Fibroblast of skin of right quadriceps (primary cell): ENCODE results near the gene PIK3CD.
"Not testable (repeated sequence)": the region's sequence is repeated elsewhere in the genome, so short reads cannot be mapped to it uniquely, and the experiment has no call there.

Experiments used
- DNase-seq: peaks from one replicate; pipeline ENCODE4 v3.0.0-alpha.2; 2013

PIK3CD gene

DNA sequence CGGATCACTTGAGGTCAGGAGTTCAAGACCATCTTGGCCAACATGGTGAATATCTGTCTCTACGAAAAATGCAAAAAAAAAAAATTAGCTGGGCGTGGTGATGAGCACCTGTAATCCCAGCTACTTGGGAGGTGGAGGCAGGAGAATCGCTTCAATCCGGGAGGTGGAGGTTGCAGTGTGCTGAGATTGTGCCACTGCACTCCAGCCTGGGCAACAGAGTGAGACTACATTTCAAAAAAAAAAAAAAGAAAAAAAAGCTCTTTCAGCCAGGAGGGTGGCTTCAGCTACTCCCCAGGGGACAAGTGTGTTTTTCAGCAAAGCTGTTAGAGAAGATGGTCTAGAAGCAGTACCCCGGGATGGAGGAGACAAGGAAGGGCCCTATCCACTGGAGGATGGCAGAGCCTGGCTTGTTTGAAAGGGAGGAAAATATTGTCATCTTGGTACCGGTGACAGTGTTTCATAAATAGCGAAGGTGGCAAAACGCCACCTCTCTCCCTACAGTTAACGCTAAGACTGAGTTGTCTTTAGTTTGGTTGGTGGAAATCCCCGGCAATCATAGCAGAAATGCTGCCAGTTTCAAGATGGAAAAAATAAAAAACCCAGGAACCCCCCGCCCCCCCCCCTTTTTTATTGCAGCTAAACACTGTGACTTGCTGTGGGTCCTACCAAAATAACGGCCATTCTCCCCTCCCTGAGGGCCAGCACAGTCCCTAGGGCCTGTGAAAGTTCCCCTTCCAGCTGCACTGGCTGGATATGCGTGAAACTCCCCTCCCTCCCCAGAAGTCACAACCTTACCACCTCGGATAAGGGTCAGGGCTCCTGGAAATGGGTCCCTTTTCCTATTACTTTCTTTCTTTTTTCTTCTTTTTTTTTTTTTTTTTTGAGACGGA, 3.5 kb downstream of the PIK3CD start:
- no peak for DNase-seq

DNA sequence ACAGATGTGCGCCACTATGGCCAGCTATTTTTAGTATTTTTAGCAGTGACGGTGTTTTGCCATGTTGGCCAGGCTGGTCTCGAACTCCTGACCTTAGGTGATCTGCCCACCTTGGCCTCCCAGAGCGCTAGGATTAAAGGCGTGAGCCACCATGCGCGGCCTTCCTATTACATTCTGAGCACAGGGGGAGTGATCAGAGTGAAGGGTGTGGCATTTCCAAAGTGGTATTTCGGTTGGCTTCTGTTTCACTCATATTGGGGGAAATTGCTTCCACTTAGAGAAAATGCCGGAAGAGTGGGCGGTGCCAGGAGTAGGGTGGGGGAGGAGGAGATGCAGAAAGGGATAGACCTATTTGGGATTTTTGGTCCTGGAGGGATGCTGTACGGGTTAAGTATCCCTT, 4.3 kb downstream of the PIK3CD start:
- DNase-seq = no peak

DNA sequence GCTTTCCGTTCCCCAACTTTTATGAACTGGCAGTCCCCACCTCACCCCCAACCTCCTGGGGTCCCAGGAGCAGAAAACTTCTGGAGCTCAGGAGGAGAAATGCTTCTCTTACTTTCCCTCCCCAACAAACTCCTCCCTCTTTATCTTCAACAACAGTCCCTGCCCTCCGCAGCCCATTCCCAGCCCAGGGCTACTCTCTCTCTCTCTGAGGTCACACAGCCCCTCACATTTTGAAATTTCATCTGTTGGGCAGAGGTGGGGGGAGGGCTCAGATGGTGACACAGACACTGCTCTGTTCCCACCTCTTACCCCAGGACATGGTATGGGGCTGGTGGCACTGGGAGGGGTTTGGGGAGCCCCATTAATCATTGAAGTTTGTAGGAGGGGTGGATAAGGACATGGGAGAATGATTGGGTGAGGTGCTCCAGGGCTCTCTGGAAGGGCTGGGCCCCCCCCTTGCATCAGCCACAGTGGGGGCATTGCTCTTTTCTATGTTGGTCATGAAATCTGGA, 6.0 kb downstream of the PIK3CD start:
- DNase-seq = no peak

DNA sequence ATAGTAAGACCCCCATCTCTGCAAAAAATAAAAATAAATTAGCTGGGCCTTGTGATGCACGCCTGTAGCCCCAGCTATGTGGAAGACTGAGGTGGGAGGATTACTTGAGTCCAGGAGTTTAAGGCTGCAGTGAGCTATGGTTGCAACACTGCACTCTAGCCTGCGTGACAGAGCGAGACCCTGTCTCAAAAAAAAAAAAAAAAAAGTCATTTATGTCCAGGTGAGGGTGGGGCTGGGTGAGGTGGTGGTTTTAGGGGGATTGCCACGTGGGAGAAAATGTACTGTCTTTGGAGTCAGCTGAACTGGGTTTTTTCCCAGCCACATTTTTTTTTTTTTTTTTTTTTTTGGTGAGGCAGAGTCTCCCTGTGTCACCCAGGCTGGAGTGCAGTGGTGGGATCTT, 6.7 kb downstream of the PIK3CD start:
- no peak for DNase-seq

DNA sequence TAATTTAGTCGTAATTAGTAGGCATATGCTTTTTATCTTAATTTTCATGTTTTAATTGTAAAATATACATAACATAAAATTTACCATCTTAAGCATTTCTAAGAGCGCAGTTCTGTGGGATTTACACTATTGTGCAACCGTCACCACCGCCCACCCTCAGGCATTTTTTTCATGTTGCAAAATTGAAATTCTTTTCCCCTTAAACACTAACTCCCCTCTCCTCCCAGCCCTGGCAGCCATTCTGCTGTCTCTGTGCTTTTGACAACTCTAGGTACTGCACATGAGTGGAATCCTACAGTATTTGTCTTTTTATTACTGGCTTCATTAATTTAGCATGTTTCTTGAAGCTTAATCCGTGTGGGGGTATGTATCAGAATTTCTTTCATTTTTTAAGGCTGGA, 7.8 kb downstream of the PIK3CD start:
- DNase-seq = peak; percentile 89

DNA sequence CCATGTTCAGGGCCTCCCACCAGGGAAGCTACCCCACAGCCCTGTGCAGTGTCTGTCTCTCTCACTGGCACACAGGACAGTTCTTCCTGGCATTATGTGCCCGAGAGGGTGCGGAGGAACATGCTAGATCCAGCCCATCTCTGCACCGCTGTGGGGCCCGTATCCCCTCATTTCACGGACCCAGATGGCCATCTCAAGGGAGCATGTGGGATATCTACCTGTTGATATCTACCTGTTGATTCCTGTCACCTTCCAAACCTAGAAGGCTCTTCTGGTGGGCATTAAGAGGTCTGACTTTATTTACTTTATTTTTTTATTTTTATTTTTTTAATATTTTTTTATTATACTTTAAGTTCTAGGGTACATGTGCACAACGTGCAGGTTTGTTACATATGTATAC, 11.7 kb downstream of the PIK3CD start:
- no peak for DNase-seq

DNA sequence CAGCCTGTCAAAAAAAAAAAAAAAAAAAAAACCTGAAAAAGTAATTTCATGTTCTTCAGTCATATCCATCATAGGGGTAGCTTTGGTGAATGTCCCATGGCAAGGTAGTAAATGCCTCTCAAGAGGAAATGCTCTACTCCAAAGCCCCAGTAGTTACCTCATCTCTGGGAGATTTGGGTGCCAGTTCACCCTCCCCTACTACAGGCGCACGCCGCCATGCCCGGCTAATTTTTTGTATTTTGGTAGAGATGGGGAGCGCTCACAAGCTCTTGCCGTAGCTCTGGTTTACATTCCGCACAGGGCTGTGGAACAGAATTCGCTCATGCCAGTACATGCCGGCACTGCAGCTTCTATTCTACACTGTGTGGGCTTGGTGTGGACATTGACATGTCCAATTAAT, 13.7 kb downstream of the PIK3CD start:
- no peak for DNase-seq

DNA sequence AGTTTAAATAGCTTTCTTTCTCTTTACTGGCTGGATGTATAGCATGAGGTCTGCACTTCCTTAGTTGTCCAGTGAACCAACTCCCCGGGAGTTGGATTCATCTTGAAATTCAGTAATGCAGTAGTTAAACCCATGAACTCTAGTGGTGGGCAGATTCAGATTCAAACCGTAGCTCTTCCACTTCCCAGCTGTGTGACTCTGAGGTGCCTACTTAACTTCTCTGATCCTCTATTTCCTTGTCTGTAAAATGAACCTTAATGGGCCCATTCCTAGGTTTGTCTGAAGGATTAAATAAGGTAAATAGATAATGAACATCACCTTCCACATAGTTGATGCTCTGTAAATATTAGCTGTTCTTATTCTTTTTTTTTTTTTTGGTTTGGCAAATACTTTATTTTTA, 16.5 kb downstream of the PIK3CD start:
- no peak for DNase-seq

DNA sequence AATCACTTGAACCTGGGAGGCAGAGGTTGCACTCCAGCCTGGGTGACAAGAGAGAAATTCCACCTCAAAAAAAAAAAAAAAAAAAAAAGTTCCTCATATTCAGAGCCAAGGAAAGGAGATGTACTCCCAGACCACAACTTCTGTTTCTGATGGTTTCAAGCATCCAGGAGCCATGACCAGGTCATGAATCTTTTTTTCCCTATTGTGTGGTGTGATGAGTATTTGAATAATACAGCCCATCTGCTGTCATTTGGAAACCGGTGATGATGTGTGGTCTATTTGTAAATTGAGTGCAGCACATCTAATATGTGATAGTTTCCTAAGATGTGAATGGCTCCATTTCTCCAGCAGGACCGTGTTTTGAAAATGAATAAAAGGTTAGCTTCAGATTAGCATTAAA, 18.6 kb downstream of the PIK3CD start:
- no peak for DNase-seq

DNA sequence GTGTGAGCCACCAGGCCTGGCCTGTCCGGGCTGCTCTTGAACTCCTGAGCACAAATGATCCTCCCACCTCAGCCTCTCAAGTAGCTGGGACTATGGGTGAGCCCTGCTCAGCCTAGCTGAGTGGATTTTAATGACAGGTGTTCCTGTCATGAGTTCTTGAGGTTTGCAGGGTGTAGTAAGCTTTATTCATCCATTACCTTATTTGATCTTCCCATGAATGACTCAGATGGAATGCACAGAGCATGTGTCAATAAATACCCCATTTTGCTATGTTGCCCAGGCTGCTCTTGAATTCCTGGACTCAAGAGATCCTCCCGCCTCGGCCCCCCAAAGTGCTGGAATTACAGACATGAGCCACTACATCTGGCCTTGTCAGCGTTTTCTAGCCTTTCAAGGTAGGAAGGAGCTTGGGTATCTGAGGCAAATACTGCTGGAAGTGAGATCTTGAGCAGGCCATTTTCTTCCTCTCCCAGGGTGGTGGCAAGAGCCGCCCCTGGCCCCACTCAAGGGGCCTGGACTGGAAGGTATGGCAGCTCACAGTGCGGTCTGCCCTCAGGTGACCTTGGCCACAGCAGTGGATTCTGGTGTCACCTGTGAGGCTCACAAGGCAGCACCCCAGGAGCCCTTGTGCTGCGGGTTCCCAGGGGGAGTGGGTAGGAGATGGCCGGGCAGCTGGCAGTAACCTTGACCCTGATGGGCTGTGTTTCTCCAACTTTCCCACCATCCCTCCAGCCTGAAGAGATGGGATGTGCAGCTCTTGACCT, 20.0 kb downstream of the PIK3CD start:
- peak; percentile 72 for DNase-seq

DNA sequence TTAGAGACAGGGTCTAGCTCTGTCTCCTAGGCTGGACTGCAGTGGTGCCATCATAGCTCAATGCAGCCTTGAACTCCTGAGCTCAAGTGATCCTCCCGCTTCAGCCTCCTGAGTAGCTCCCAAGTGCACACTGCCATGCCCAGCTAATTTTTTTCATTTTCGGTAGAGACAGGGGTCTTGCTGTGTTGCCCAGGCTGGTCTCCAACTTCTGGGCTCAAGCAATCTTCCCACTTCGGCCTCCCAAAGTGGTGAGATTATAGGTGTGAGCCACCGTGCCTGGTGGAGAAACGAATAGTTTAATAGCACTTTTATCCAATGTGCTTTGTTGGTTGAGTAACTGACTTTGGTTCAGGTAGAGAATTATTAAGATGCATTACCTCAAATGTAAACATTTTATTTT, 20.9 kb downstream of the PIK3CD start:
- DNase-seq = no peak

DNA sequence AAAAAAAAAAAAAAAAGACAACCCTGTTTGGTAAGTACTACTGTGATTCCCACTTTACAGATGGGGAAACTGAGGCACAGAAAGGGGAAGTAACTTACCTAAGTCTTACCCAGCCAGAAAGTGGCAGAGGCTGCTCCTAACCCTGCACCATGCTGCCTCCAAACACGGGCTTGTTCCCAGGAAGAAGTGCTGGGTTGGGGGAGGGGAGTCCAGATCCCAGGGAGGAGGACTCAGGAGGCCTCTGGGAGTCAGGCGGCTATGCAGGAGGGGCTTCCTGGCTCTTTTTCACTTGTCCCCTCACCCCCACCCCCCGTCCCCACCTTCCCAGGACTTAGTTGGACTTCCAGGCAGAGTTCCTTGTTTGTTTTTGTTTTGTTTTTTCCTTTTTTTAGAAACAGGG, 23.9 kb downstream of the PIK3CD start:
- no peak for DNase-seq

DNA sequence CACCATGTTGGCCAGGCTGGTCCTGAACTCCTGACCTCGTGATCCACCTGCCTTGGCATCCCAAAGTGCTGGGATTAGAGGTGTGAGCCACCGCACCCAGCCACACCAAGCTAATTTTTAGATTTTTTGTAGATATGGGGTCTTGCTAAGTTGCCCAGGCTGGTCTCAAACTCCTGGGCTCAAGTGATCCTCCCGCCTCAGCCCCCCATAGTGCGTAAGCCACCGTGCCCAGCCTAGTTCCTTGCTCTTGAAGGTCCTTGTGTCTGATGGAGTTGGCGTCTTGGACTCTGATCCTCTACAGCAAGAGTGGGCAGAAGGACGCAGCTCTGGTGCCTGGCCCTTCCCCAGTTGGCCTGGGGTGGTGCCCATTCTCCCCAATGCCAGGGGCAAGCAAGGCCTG, 24.6 kb downstream of the PIK3CD start:
- not testable (repeated sequence) for DNase-seq

DNA sequence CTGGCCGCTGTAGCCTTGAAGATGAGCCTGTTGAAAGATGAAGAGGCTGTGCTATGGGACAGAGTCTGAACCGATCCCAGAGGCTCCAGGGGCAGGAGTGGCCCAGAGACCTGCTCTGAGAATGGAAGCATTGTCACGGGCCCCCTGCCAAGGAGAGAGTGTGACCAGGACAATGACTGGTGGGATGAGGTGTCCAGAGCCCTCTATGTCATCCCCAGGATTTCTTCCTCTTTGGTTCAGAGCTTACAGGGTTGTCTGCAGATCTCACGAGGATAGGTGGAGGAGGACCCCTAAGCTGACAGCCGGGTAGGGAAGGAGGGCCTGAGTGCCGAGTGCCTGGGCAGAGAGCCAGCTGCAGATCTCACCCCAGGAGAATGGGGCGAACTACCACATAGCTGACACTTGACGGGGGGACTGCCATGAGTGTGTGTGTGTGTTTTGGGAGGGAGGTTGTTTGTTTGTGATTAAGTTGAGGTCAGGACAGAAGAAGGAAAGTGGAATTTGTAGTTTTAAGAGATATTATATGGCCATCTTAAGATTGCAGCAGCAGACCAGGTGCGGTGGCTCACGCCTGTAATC, 25.4 kb downstream of the PIK3CD start:
- peak; percentile 33 for DNase-seq

DNA sequence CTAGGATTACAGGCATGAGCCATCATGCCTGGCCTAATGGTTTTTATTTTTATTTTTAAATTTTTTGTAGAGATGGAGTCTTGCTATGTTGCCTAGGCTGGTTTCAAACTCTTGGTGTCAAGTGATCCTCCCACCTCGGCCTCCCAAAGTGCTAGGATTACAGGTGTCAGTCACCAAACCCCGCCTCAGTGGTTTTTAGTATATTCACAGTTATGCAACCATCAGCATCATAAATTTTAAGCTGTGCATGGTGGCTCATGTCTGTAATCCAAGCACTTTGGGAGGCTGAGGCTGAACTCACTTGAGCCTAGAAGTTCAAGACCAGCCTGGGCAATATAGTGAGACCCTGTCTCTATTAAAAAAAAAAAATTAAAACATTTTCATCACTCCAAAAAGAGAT, 28.6 kb downstream of the PIK3CD start:
- no peak for DNase-seq

DNA sequence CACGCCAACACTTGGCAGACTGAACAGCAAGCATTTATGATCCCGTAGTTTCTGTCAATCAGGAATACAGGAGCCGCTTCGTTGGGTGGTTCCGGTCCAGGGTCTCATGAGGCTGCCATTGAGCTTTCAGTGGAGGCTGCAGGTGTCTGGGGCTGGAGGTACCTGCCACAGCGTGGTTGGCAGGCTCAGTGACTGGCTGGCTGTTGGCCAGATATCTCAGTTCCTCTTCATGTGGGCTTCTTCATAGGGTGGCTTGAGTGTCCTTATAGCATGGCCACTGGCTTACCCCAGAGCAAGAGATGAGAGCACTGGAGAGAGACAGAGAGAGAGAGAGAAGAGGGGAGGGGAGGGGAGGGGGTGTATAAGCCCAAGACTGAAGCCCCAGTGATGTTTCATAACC, 29.3 kb downstream of the PIK3CD start:
- no peak for DNase-seq

DNA sequence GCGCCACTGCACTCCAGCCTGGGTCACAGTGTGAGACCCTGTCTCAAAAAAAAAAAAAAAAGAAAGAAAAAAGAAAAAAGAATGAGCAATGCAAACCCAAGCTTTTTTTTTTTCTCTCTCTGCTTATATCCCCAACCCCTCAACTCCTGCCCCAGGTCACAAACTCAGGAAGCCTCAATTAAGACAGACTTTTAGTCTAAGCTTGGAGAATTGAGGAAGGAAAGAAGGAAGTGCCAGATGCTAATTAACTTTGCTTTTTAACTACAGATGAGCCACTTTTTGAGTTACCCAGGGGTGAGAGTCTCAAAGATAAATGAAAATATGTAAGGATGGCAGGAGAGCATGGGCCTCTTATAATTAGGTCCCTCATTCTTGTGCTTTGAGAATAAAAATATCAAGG, 33.3 kb downstream of the PIK3CD start:
- no peak for DNase-seq

DNA sequence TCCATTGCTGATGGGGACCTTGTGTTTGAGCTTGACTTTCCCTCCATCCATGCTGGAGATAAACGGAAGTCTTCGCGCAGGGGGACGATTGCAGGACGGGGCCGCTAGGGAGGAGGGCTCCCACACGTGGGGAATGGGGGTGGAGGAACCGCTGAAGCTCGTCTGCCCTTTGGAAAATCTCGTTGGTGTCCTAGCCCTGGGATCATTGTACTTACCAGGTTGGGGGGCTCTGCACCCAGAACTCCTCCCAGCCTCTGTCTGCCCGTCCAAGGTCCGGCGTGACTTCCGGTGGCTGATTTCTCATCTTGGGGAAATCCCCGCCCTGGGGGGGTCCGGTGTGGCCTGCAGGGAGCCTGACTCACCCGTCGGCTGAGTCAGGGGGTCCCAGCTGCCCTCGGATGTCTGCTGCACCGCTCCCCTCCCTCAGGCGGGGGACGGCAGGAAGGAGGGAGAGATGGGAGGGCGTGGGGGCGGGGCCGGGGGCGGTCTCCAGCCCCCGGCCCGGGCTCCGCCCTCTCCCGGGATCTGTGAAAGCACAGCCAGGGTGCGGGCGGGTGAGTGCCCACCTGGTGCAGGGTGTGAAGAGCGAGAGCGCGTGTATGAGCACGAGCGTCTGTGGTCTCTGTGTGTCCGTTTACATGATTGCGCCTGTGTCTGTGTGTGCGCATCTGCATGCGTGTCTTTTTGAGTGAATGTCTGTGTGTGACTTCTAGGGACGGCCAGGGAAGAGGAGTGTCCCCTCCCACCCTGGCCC, 35.8 kb downstream of the PIK3CD start:
- peak; percentile 84 for DNase-seq

DNA sequence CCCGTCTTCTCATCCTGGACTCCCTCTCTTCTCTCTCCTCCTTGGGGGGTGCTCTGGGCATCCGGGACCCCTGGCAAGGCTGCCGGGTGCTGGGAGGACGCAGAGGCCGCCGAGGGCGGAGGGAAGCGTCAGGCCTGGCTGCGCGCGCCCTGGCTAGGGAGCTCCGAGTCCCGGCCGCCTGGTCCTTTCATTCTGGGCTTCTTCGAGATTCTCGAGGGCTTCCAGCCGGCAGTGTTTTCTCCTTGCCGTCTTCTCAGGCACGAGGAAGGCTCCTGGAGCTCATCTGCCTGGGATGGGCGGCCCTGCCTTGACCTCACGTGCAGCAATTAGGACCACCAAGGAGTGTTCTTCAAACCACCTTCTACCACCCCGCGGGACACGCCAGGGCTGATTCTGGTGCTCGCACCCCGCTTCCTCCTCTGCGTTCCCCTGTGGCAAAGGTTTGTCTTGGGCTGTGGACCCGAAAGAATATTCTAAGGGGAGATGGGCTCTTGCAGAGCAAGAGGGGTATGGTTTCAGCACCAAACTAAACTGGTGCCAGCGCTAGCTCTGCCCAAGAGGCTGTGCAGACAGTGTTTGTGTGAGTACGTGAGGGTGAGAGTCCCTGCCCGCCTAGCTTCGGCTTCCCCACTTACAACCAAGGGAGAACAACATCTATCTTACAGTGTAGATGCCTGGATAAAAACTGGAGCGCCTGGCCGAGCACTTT, 36.5 kb downstream of the PIK3CD start:
- peak; percentile 19 for DNase-seq

DNA sequence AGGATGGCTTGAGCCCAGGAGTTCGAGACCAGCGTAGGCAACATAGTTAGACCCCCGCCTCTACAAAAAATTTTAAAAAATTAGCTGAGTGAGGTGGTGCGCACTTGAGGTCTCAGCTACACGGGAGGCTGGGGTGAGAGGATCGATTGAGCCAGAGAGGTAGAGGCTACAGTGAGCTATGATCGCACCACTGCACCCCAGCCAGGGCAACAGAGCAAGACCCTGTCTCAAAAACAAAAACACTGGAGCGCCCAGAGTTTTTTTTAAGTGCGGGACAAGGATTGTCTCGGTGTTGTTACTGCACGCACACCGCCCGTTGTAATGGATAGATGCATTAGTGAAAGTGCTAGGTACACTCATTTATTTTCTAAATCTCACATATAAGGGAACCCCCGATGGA, 37.1 kb downstream of the PIK3CD start:
- DNase-seq = no peak

DNA sequence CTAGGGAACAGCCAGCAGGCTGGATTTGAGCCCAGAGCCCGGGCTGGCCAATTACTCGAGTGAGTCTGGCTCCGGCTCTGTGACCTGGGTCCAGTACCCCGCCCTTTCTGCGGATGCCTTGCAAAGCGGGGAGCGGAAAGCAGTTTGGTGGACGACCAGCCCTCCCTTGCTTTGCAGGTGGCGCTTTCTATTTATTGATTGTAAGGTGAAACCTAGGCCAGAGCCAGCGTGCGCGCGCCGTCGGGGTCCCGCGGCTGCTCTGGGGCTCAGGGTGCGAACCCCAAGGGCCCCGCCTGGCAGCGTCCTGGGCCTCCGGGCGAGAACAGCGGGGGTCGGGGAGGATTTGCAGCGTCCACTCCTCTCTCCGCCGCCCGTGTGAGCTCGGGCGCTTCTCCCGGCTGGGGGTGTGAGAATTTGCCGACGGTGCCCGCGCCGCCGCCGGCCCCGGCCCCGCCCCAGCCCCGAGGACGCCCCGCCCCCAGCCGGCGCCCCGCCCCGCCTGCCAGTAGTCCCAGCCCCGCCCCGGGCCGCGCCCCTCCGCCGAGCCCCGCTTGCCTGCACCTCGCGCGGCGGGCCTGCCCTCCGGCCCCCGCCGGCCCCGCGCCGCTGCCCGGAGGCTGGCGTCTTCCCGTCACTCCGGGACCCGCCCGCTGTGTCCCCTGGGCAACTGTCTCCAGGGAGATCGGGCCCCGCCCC, 37.6 kb downstream of the PIK3CD start:
- DNase-seq = peak; percentile 72

DNA sequence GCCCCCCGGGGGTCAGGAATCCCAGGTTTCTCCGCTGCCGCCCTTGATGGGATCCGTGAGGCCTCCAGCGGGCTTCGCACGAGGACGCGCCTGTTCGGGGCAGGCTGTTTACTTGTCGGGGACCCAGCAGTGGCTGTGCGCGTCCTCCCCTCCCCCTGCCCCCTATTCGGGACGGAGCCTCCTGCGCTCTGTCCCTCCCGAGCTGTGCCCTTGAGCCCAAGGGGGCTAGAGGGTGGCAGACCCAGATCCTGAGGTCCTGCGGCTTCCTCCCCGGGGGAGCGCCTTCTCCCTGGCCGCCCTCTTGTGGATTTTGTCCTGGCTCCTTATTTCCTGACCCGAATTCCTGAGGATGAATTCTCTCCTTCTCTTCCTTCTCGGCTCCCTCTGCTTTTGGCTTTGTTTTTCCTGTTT, 38.4 kb downstream of the PIK3CD start:
- peak; percentile 17 for DNase-seq
